OCI-LY1 (cell line): Measurements from ENCODE around the gene SMCHD1.

ENCODE experiments used
- CTCF ChIP-seq: fragments of 200-600 bp; sonication (generic), shearing (Covaris generic); IDR thresholded peaks from 2 replicates; pipeline ENCODE4 v1.5.1; 2017; ENCODE audit warnings: mild to moderate bottlenecking, antibody characterized with exemption, low read length, moderate library complexity, mixed read lengths
- EZH2 ChIP-seq: fragments of 200-600 bp; sonication (generic), shearing (Covaris generic); IDR thresholded peaks from 2 replicates; pipeline ENCODE4 v1.8.0; 2017; ENCODE audit warnings: borderline replicate concordance, mixed run types, mild to moderate bottlenecking, antibody characterized with exemption, low read length, moderate library complexity, mixed read lengths

DNA sequence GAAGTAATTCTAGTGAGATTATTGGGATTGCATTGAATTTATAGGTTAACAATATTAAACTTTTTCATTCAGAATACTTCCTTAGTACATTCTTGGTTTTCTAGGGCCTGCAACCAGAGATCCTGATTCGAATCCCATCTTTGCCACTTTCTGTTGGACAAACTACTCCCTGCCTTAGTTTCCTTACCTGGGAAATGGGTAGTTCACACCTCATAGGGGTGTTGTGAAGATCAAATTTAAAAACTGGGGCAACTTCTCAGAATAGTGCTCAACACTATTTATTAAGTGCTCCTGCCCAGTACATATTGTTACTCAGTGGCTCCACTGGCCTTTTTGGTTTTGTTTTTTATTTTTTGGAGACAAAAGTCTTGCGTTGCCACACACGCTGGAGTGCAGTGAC, 43.5 kb downstream of the SMCHD1 start:
- TF ChIP-seq CTCF: no peak
- TF ChIP-seq EZH2: no peak
